ENCODE data around the gene KIF3B. TPM values are rescaled to one million over a fixed set of nuclear protein-coding genes. Genes with fewer than 3 reads are reported as not detected.

The KIF3B gene
- total and polyA plus RNA-seq, 10 of the 15 experiments (the other 5 are each of a cell fraction or from before 2014, with no cell fraction given): 7.4 to 37.3 (median 25.9) TPM

MicroRNAs encoded within 50 kb of the gene (microRNA counts, 767-probe panel; counts per million panel counts)
- microRNA hsa-miR-1825: 1,438 counts per million, percentile 53 among the panel's probes with 10 or more counts

Other genes with a start within 250 kb of the KIF3B start
- gene HCK, start 225.4 kb upstream of the KIF3B start, total RNA-seq (2014; rRNA removed): 30.2 and 30.3 TPM in 2 replicates
- gene HCK, start 225.4 kb upstream of the KIF3B start, total RNA-seq (2014; rRNA removed; fragmentation: Illumina TruSeq; extraction: Trizol): 20.5 TPM in 2 replicates
- gene HCK, start 225.4 kb upstream of the KIF3B start, total RNA-seq (2021): 20.1 and 21.0 TPM in 2 replicates
- 1.5 and 3.0 TPM in 2 replicates for gene HCK, start 225.4 kb upstream of the KIF3B start, polyA plus RNA-seq (2011; rRNA removed)
- gene HCK, start 225.4 kb upstream of the KIF3B start, polyA plus RNA-seq (2014; fragmentation: Illumina TruSeq; extraction: Trizol): 22.5 and 25.2 TPM in 2 replicates
- 1 to 10 TPM; 1.3 to 2.1 TPM for gene HCK, start 225.4 kb upstream of the KIF3B start, polyA plus RNA-seq (2014; fragmentation: Nextera tagmentation; extraction: Ambion mirVana)
- gene HCK, start 225.4 kb upstream of the KIF3B start, polyA plus RNA-seq (2014; rRNA removed): 25.0 and 26.7 TPM in 2 replicates
- gene HCK, start 225.4 kb upstream of the KIF3B start, polyA plus RNA-seq (2016; fragmentation: Nextera tagmentation; extraction: Ambion mirVana): 10 to 100 TPM; 16.5 to 16.8 TPM
- gene TM9SF4, start 167.9 kb upstream of the KIF3B start, total RNA-seq (2014; rRNA removed): 19.9 and 24.5 TPM in 2 replicates
- 19.9 and 20.8 TPM in 2 replicates for gene TM9SF4, start 167.9 kb upstream of the KIF3B start, total RNA-seq (2014; rRNA removed; fragmentation: Illumina TruSeq; extraction: Trizol)
- 29.5 and 33.6 TPM in 2 replicates for gene TM9SF4, start 167.9 kb upstream of the KIF3B start, total RNA-seq (2021)
- 24.7 and 47.8 TPM in 2 replicates for gene TM9SF4, start 167.9 kb upstream of the KIF3B start, polyA plus RNA-seq (2011; rRNA removed)
- 32.0 and 34.9 TPM in 2 replicates for gene TM9SF4, start 167.9 kb upstream of the KIF3B start, polyA plus RNA-seq (2014; fragmentation: Illumina TruSeq; extraction: Trizol)
- 10 to 100 TPM in 1 of 2 experiments, 1 to 10 TPM in 1; 8.5 to 14.1 TPM for gene TM9SF4, start 167.9 kb upstream of the KIF3B start, polyA plus RNA-seq (2014; fragmentation: Nextera tagmentation; extraction: Ambion mirVana)
- gene TM9SF4, start 167.9 kb upstream of the KIF3B start, polyA plus RNA-seq (2014; rRNA removed): 27.8 and 28.6 TPM in 2 replicates
- 10 to 100 TPM; 23.3 to 24.1 TPM for gene TM9SF4, start 167.9 kb upstream of the KIF3B start, polyA plus RNA-seq (2016; fragmentation: Nextera tagmentation; extraction: Ambion mirVana)
- 7.3 and 7.8 TPM in 2 replicates for gene PLAGL2, start 69.9 kb upstream of the KIF3B start, total RNA-seq (2014; rRNA removed)
- gene PLAGL2, start 69.9 kb upstream of the KIF3B start, total RNA-seq (2014; rRNA removed; fragmentation: Illumina TruSeq; extraction: Trizol): 8.3 and 8.4 TPM in 2 replicates
- gene PLAGL2, start 69.9 kb upstream of the KIF3B start, total RNA-seq (2021): 29.7 and 31.7 TPM in 2 replicates
- gene PLAGL2, start 69.9 kb upstream of the KIF3B start, polyA plus RNA-seq (2011; rRNA removed): 4.5 and 7.4 TPM in 2 replicates
- 31.0 and 32.3 TPM in 2 replicates for gene PLAGL2, start 69.9 kb upstream of the KIF3B start, polyA plus RNA-seq (2014; fragmentation: Illumina TruSeq; extraction: Trizol)
- 1 to 10 TPM; 4.4 to 7.3 TPM for gene PLAGL2, start 69.9 kb upstream of the KIF3B start, polyA plus RNA-seq (2014; fragmentation: Nextera tagmentation; extraction: Ambion mirVana)
- 18.4 and 18.5 TPM in 2 replicates for gene PLAGL2, start 69.9 kb upstream of the KIF3B start, polyA plus RNA-seq (2014; rRNA removed)
- gene PLAGL2, start 69.9 kb upstream of the KIF3B start, polyA plus RNA-seq (2016; fragmentation: Nextera tagmentation; extraction: Ambion mirVana): 10 to 100 TPM; 18.3 to 21.0 TPM
- gene POFUT1, start 69.8 kb upstream of the KIF3B start, total RNA-seq (2014; rRNA removed): 23.1 and 24.0 TPM in 2 replicates
- 20.5 and 22.2 TPM in 2 replicates for gene POFUT1, start 69.8 kb upstream of the KIF3B start, total RNA-seq (2014; rRNA removed; fragmentation: Illumina TruSeq; extraction: Trizol)
- 30.5 and 33.4 TPM in 2 replicates for gene POFUT1, start 69.8 kb upstream of the KIF3B start, total RNA-seq (2021)
- 11.3 and 15.1 TPM in 2 replicates for gene POFUT1, start 69.8 kb upstream of the KIF3B start, polyA plus RNA-seq (2011; rRNA removed)
- gene POFUT1, start 69.8 kb upstream of the KIF3B start, polyA plus RNA-seq (2014; fragmentation: Illumina TruSeq; extraction: Trizol): 24.1 and 25.1 TPM in 2 replicates
- gene POFUT1, start 69.8 kb upstream of the KIF3B start, polyA plus RNA-seq (2014; fragmentation: Nextera tagmentation; extraction: Ambion mirVana): 1 to 10 TPM; 2.6 to 3.9 TPM
- 19.3 and 19.8 TPM in 2 replicates for gene POFUT1, start 69.8 kb upstream of the KIF3B start, polyA plus RNA-seq (2014; rRNA removed)
- 10 to 100 TPM; 24.4 to 24.9 TPM for gene POFUT1, start 69.8 kb upstream of the KIF3B start, polyA plus RNA-seq (2016; fragmentation: Nextera tagmentation; extraction: Ambion mirVana)
- gene ASXL1, start 80.7 kb downstream of the KIF3B start, total RNA-seq (2014; rRNA removed): 43.5 and 47.9 TPM in 2 replicates
- 41.2 and 44.3 TPM in 2 replicates for gene ASXL1, start 80.7 kb downstream of the KIF3B start, total RNA-seq (2014; rRNA removed; fragmentation: Illumina TruSeq; extraction: Trizol)
- gene ASXL1, start 80.7 kb downstream of the KIF3B start, total RNA-seq (2021): 86.0 and 87.6 TPM in 2 replicates
- gene ASXL1, start 80.7 kb downstream of the KIF3B start, polyA plus RNA-seq (2011; rRNA removed): 43.8 and 53.0 TPM in 2 replicates
- gene ASXL1, start 80.7 kb downstream of the KIF3B start, polyA plus RNA-seq (2014; fragmentation: Illumina TruSeq; extraction: Trizol): 51.8 and 64.0 TPM in 2 replicates
- 10 to 100 TPM; 11.0 to 14.8 TPM for gene ASXL1, start 80.7 kb downstream of the KIF3B start, polyA plus RNA-seq (2014; fragmentation: Nextera tagmentation; extraction: Ambion mirVana)
- gene ASXL1, start 80.7 kb downstream of the KIF3B start, polyA plus RNA-seq (2014; rRNA removed): 60.5 and 62.4 TPM in 2 replicates
- 10 to 100 TPM; 60.7 to 68.0 TPM for gene ASXL1, start 80.7 kb downstream of the KIF3B start, polyA plus RNA-seq (2016; fragmentation: Nextera tagmentation; extraction: Ambion mirVana)